GM23338 (cell line): ENCODE results near the gene ALDH5A1.

Experiments used
- CTCF ChIP-seq, 2 experiments: fragments of 200-600 bp in 1 of 2; sonication (generic) in 1 of 2; conservative IDR thresholded peaks; 2 replicates each; pipeline versions ENCODE4 v1.5.1 to v1.6.1; 2016 to 2017; ENCODE audit warnings: antibody characterized with exemption in 2 of 2, low read depth in 2 of 2, mild to moderate bottlenecking in 2 of 2, moderate library complexity in 1 of 2
- EZH2 ChIP-seq: fragments of 200-600 bp; sonication (generic); IDR thresholded peaks from one replicate; pipeline ENCODE4 v1.8.0; 2017; ENCODE audit warnings: antibody characterized with exemption, mild to moderate bottlenecking, low read depth; ENCODE audit not compliant: unreplicated experiment

- TF ChIP-seq CTCF (conservative IDR thresholded peaks at IDR 0.05; ENCODE audit: low read depth in 2 of 2): no peak
- no peak for TF ChIP-seq EZH2
Observed at GRCh38 chr6:24477070-24477469, 17.7 kb upstream of the ALDH5A1 start.
